ENCODE measurements around the gene MAGI2. TPM values are rescaled to one million over a fixed set of nuclear protein-coding genes. Genes with fewer than 3 reads are reported as not detected.

MAGI2 gene
- total and polyA plus RNA-seq, 2 experiments from 2014 or later: 10.4 to 26.4 TPM

GRCh38 chr7:78862411-78862900 is 591.0 kb downstream of the MAGI2 start:
- Histone ChIP-seq H3K79me2 (replicated peaks; ENCODE audit: insufficient read depth) (no peaks in the 10 kb centered on the region), H3K9me2 (ENCODE audit: insufficient read depth) (peaks cover 3% of the 10 kb centered on the region; the same call in 1 of the 2 replicates), H4K20me1 (replicated peaks; ENCODE audit: insufficient read depth) (no peaks in the 10 kb centered on the region), H3K27ac (ENCODE audit: low read depth) (no peak overlapping the region), H3K36me3 (ENCODE audit: insufficient read depth) (no peaks in the 10 kb centered on the region), H3K4me1 (ENCODE audit: insufficient read depth) (no peaks in the 10 kb centered on the region), H3K4me2 (no peak overlapping the region), H3K4me3 (no peak overlapping the region), H2AFZ (peak overlapping the region; percentile 86; the same call in 1 of the 2 replicates), H3F3A (replicated peaks; ENCODE audit: low read depth) (no peaks in the 10 kb centered on the region), H3K27me3 (ENCODE audit: insufficient read depth) (no peaks in the 10 kb centered on the region)
- H3K36me3 Mint-ChIP-seq (ENCODE audit: low read depth): peaks cover 5% of the 10 kb centered on the region
- H3K4me3 Mint-ChIP-seq: no peak overlapping the region
- H3K27me3 Mint-ChIP-seq (ENCODE audit: insufficient read depth, low read depth, poor library complexity): peaks cover 1% of the 10 kb centered on the region
- H3K4me1 Mint-ChIP-seq: peaks cover 13% of the 10 kb centered on the region; the same call in 2 of the 3 replicates
- DNase-seq (ENCODE audit: low spot score) (no peak), ATAC-seq (no peak)
- no peak for TF ChIP-seq EZH2phosphoT487 (IDR thresholded peaks at IDR 0.05; ENCODE audit: unreplicated experiment)
- no peak for TF ChIP-seq CTCF (conservative IDR thresholded peaks at IDR 0.05; ENCODE audit: low read depth in 2 of 2)
- no peak for TF ChIP-seq ZNF331 (CRISPR knock-in tag; IDR thresholded peaks at IDR 0.05; ENCODE audit: low read depth)
- no peak for TF ChIP-seq CREB1 (CRISPR knock-in tag; IDR thresholded peaks at IDR 0.05; ENCODE audit: low read depth)
- TF ChIP-seq NANOG (IDR thresholded peaks at IDR 0.05; ENCODE audit: borderline replicate concordance): no peak
- no peak for TF ChIP-seq ZNF462 (CRISPR knock-in tag; IDR thresholded peaks at IDR 0.05)
- no peak for TF ChIP-seq ZNF114 (CRISPR knock-in tag; IDR thresholded peaks at IDR 0.05)
- TF ChIP-seq ETS1 (IDR thresholded peaks at IDR 0.05): no peak
- TF ChIP-seq JUNB (IDR thresholded peaks at IDR 0.05; ENCODE audit: unreplicated experiment): no peak
- no peak for TF ChIP-seq POLR2AphosphoS5 (IDR thresholded peaks at IDR 0.05; ENCODE audit: low read depth)
- no peak for TF ChIP-seq REST (IDR thresholded peaks at IDR 0.05; ENCODE audit: unreplicated experiment)
- TF ChIP-seq EZH2 (IDR thresholded peaks at IDR 0.05; ENCODE audit: low read depth, unreplicated experiment): no peak
- no peak for TF ChIP-seq STAT1 (IDR thresholded peaks at IDR 0.05; ENCODE audit: unreplicated experiment)
- no peak overlapping the region for H3K27ac Mint-ChIP-seq
- peaks cover 9% of the 10 kb centered on the region for H3K9me3 Mint-ChIP-seq
